ENCODE measurements around the gene CDK15.

CDK15 gene

GRCh38 chr2:201887773-201888425 lies 81.6 kb downstream of the CDK15 start:
- Mint-ChIP-seq H3K9me3 (no peaks in the 10 kb centered on the region), H3K36me3 (ENCODE audit: insufficient read depth) (no peaks in the 10 kb centered on the region), H3K27me3 (peaks cover 76% of the 10 kb centered on the region), H3K4me3 (no peak overlapping the region), H3K4me1 (no peaks in the 10 kb centered on the region), H3K27ac (ENCODE audit: low read depth) (no peak overlapping the region)
- ATAC-seq (replicated peaks; ENCODE audit: extremely low read depth, poor library complexity, severe bottlenecking): no peak
- DNase-seq (ENCODE audit: low spot score in 2 of 2): no peak

- H3K27ac Mint-ChIP-seq (ENCODE audit: low read depth): no peak overlapping the region
- H3K4me1 Mint-ChIP-seq: no peaks in the 10 kb centered on the region
- H3K9me3 Mint-ChIP-seq: no peaks in the 10 kb centered on the region
- peaks cover 71% of the 10 kb centered on the region for H3K27me3 Mint-ChIP-seq
- no peak overlapping the region for H3K4me3 Mint-ChIP-seq
- H3K36me3 Mint-ChIP-seq (ENCODE audit: insufficient read depth): no peaks in the 10 kb centered on the region
- DNase-seq (ENCODE audit: low spot score in 2 of 2) (no peak), ATAC-seq (replicated peaks; ENCODE audit: extremely low read depth, poor library complexity, severe bottlenecking) (no peak)
These were observed 82.1 kb downstream of the CDK15 start for GRCh38 chr2:201888426-201888800.

GRCh38 chr2:201890453-201890852 lies 84.1 kb downstream of the CDK15 start:
- no peak overlapping the region for H3K4me3 Mint-ChIP-seq
- no peak overlapping the region for H3K27ac Mint-ChIP-seq (ENCODE audit: low read depth)
- no peaks in the 10 kb centered on the region for H3K36me3 Mint-ChIP-seq (ENCODE audit: insufficient read depth)
- H3K27me3 Mint-ChIP-seq: peaks cover 51% of the 10 kb centered on the region
- no peak for DNase-seq (ENCODE audit: low spot score in 2 of 2)
- no peaks in the 10 kb centered on the region for H3K4me1 Mint-ChIP-seq
- ATAC-seq (replicated peaks; ENCODE audit: extremely low read depth, poor library complexity, severe bottlenecking): no peak
- no peaks in the 10 kb centered on the region for H3K9me3 Mint-ChIP-seq

- Mint-ChIP-seq H3K27ac (ENCODE audit: low read depth) (no peak overlapping the region), H3K36me3 (ENCODE audit: insufficient read depth) (no peaks in the 10 kb centered on the region), H3K9me3 (no peaks in the 10 kb centered on the region), H3K4me1 (no peaks in the 10 kb centered on the region), H3K27me3 (peaks cover 50% of the 10 kb centered on the region), H3K4me3 (no peak overlapping the region)
- DNase-seq (ENCODE audit: low spot score in 2 of 2): no peak
- ATAC-seq (replicated peaks; ENCODE audit: extremely low read depth, poor library complexity, severe bottlenecking): no peak
These were observed 85.3 kb downstream of the CDK15 start for GRCh38 chr2:201891676-201892075.

GRCh38 chr2:201892516-201892915 lies 86.2 kb downstream of the CDK15 start:
- peaks cover 53% of the 10 kb centered on the region for H3K27me3 Mint-ChIP-seq
- no peaks in the 10 kb centered on the region for H3K36me3 Mint-ChIP-seq (ENCODE audit: insufficient read depth)
- no peak overlapping the region for H3K4me3 Mint-ChIP-seq
- no peaks in the 10 kb centered on the region for H3K9me3 Mint-ChIP-seq
- DNase-seq (ENCODE audit: low spot score in 2 of 2) (no peak), ATAC-seq (replicated peaks; ENCODE audit: extremely low read depth, poor library complexity, severe bottlenecking) (no peak)
- no peak overlapping the region for H3K27ac Mint-ChIP-seq (ENCODE audit: low read depth)
- no peaks in the 10 kb centered on the region for H3K4me1 Mint-ChIP-seq

GRCh38 chr2:201900362-201900761 lies 94.0 kb downstream of the CDK15 start:
- H3K4me3 Mint-ChIP-seq: no peak overlapping the region
- ATAC-seq (replicated peaks; ENCODE audit: extremely low read depth, poor library complexity, severe bottlenecking) (no peak), DNase-seq (ENCODE audit: low spot score in 2 of 2) (no peak)
- H3K9me3 Mint-ChIP-seq: no peaks in the 10 kb centered on the region
- H3K27me3 Mint-ChIP-seq: peaks cover 75% of the 10 kb centered on the region
- no peak overlapping the region for H3K27ac Mint-ChIP-seq (ENCODE audit: low read depth)
- no peaks in the 10 kb centered on the region for H3K36me3 Mint-ChIP-seq (ENCODE audit: insufficient read depth)
- no peaks in the 10 kb centered on the region for H3K4me1 Mint-ChIP-seq

GRCh38 chr2:201901786-201902185 lies 95.4 kb downstream of the CDK15 start:
- Mint-ChIP-seq H3K9me3 (no peaks in the 10 kb centered on the region), H3K4me3 (no peak overlapping the region), H3K27me3 (peaks cover 73% of the 10 kb centered on the region), H3K4me1 (no peaks in the 10 kb centered on the region), H3K36me3 (ENCODE audit: insufficient read depth) (no peaks in the 10 kb centered on the region), H3K27ac (ENCODE audit: low read depth) (no peak overlapping the region)
- ATAC-seq (replicated peaks; ENCODE audit: extremely low read depth, poor library complexity, severe bottlenecking): no peak
- no peak for DNase-seq (ENCODE audit: low spot score in 2 of 2)

GRCh38 chr2:201904538-201905420 lies 98.4 kb downstream of the CDK15 start:
- Mint-ChIP-seq H3K27ac (ENCODE audit: low read depth) (no peak overlapping the region), H3K36me3 (ENCODE audit: insufficient read depth) (no peaks in the 10 kb centered on the region), H3K4me1 (peaks cover 2% of the 10 kb centered on the region), H3K27me3 (peaks cover 43% of the 10 kb centered on the region), H3K9me3 (no peaks in the 10 kb centered on the region), H3K4me3 (no peak overlapping the region)
- ATAC-seq (replicated peaks; ENCODE audit: extremely low read depth, poor library complexity, severe bottlenecking) (no peak), DNase-seq (ENCODE audit: low spot score in 2 of 2) (no peak)

- Mint-ChIP-seq H3K27me3 (peaks cover 23% of the 10 kb centered on the region), H3K36me3 (ENCODE audit: insufficient read depth) (no peaks in the 10 kb centered on the region), H3K4me3 (no peak overlapping the region), H3K9me3 (no peaks in the 10 kb centered on the region), H3K27ac (ENCODE audit: low read depth) (no peak overlapping the region), H3K4me1 (peaks cover 6% of the 10 kb centered on the region)
- no peak for ATAC-seq (replicated peaks; ENCODE audit: extremely low read depth, poor library complexity, severe bottlenecking)
- DNase-seq (ENCODE audit: low spot score in 2 of 2): no peak
These were observed 100.6 kb downstream of the CDK15 start for GRCh38 chr2:201906777-201907562.

- Mint-ChIP-seq H3K4me1 (peaks cover 6% of the 10 kb centered on the region), H3K27me3 (peaks cover 23% of the 10 kb centered on the region), H3K4me3 (no peak overlapping the region), H3K9me3 (no peaks in the 10 kb centered on the region), H3K27ac (ENCODE audit: low read depth) (no peak overlapping the region), H3K36me3 (ENCODE audit: insufficient read depth) (no peaks in the 10 kb centered on the region)
- no peak for DNase-seq (ENCODE audit: low spot score in 2 of 2)
- no peak for ATAC-seq (replicated peaks; ENCODE audit: extremely low read depth, poor library complexity, severe bottlenecking)
These were observed 101.2 kb downstream of the CDK15 start for GRCh38 chr2:201907563-201907881.

- Mint-ChIP-seq H3K4me3 (no peak overlapping the region), H3K4me1 (peaks cover 6% of the 10 kb centered on the region), H3K36me3 (ENCODE audit: insufficient read depth) (no peaks in the 10 kb centered on the region), H3K27ac (ENCODE audit: low read depth) (no peak overlapping the region), H3K27me3 (peaks cover 23% of the 10 kb centered on the region), H3K9me3 (no peaks in the 10 kb centered on the region)
- no peak for ATAC-seq (replicated peaks; ENCODE audit: extremely low read depth, poor library complexity, severe bottlenecking)
- no peak for DNase-seq (ENCODE audit: low spot score in 2 of 2)
These were observed 102.6 kb downstream of the CDK15 start for GRCh38 chr2:201908901-201909300.

GRCh38 chr2:201909348-201909747 lies 103.0 kb downstream of the CDK15 start:
- no peak for ATAC-seq (replicated peaks; ENCODE audit: extremely low read depth, poor library complexity, severe bottlenecking)
- Mint-ChIP-seq H3K36me3 (ENCODE audit: insufficient read depth) (no peaks in the 10 kb centered on the region), H3K9me3 (no peaks in the 10 kb centered on the region), H3K27ac (ENCODE audit: low read depth) (no peak overlapping the region), H3K27me3 (peaks cover 18% of the 10 kb centered on the region), H3K4me1 (peaks cover 6% of the 10 kb centered on the region), H3K4me3 (no peak overlapping the region)
- no peak for DNase-seq (ENCODE audit: low spot score in 2 of 2)
